Fibroblast of lung (primary cell): ENCODE results near the gene KLK8. TPM values are rescaled to one million over a fixed set of nuclear protein-coding genes. Genes with fewer than 3 reads are reported as not detected.

Source experiments
- DNase-seq, 2 donors: peaks; one replicate each; pipeline versions ENCODE4 v3.0.0 to v3.0.0-alpha.2; 2010; ENCODE audit warnings: low read depth in 2 of 2
- H2AFZ ChIP-seq: 2 replicates; pipeline ENCODE4 v1.5.1; 2012; ENCODE audit warnings: low read length, control low read depth, inconsistent platforms
- H3K27ac ChIP-seq: 2 replicates; pipeline ENCODE4 v1.5.1; 2011; ENCODE audit warnings: low read length, control low read depth; ENCODE audit not compliant: insufficient read depth
- H3K27me3 ChIP-seq: 2 replicates; pipeline ENCODE4 v1.5.1; 2011; ENCODE audit warnings: mild to moderate bottlenecking, low read length; ENCODE audit not compliant: control insufficient read depth, insufficient read depth
- H3K36me3 ChIP-seq: 2 replicates; pipeline ENCODE4 v1.5.1; 2011; ENCODE audit warnings: low read length; ENCODE audit not compliant: control insufficient read depth, insufficient read depth
- H3K4me1 ChIP-seq: 2 replicates; pipeline ENCODE4 v1.5.1; 2011; ENCODE audit warnings: low read length; ENCODE audit not compliant: control insufficient read depth, insufficient read depth; ENCODE audit errors: extremely low read depth
- H3K4me2 ChIP-seq: 2 replicates; pipeline ENCODE4 v1.5.1; 2011; ENCODE audit warnings: low read length, control low read depth; ENCODE audit not compliant: insufficient read depth; ENCODE audit errors: extremely low read depth
- H3K4me3 ChIP-seq, 4 experiments: fragments of 200-600 bp in 1 of 4; sonication (generic) in 1 of 4; replicated peaks in 1 of 4; 2 replicates each; pipeline ENCODE4 v1.5.1; 2011 to 2016; ENCODE audit warnings: low read length in 4 of 4, low read depth in 3 of 4, mild to moderate bottlenecking in 3 of 4, control low read depth in 2 of 4, inconsistent platforms in 1 of 4, mixed read lengths in 1 of 4; ENCODE audit not compliant: insufficient read depth in 1 of 4; ENCODE audit errors: control extremely low read depth in 1 of 4
- H3K79me2 ChIP-seq: 2 replicates; pipeline ENCODE4 v1.5.1; 2012; ENCODE audit warnings: mild to moderate bottlenecking, low read length, inconsistent platforms; ENCODE audit not compliant: control insufficient read depth, insufficient read depth
- H3K9ac ChIP-seq: 2 replicates; pipeline ENCODE4 v1.5.1; 2011; ENCODE audit warnings: mild to moderate bottlenecking, low read length, control low read depth; ENCODE audit not compliant: insufficient read depth
- H3K9me3 ChIP-seq: 2 replicates; pipeline ENCODE4 v1.5.1; 2012; ENCODE audit warnings: low read depth, low read length; ENCODE audit not compliant: control insufficient read depth, insufficient read depth
- H4K20me1 ChIP-seq: 2 replicates; pipeline ENCODE4 v1.5.1; 2011; ENCODE audit warnings: low read length; ENCODE audit not compliant: control insufficient read depth, insufficient read depth; ENCODE audit errors: extremely low read depth
- CTCF ChIP-seq, 2 donors: IDR thresholded peaks in 1 of 2; conservative IDR thresholded peaks in 1 of 2; 1 replicate in 1 of 2; 2 replicates in 1 of 2; pipeline ENCODE4 v1.5.1; 2011 to 2012; ENCODE audit warnings: low read length in 2 of 2, control low read depth in 1 of 2, inconsistent platforms in 1 of 2, low read depth in 1 of 2, mild to moderate bottlenecking in 1 of 2
- EZH2 ChIP-seq: IDR thresholded peaks from 2 replicates; pipeline ENCODE4 v1.5.1; 2012; ENCODE audit warnings: low read length, control low read depth, mild to moderate bottlenecking; ENCODE audit errors: missing control alignments
- polyA plus RNA-seq, 2 donors: library from polyadenylated mRNA; depleted of rRNA in 1 of 2; stranded (reverse) in 1 of 2; unstranded in 1 of 2; fragments of >200 nt; gene quantifications; 2 replicates each; pipeline ENCODE4 v1.2.1, GENCODE V29; 2011 to 2012; ENCODE audit warnings: missing spikeins in 1 of 2
- total RNA-seq: library from RNA; depleted of rRNA; stranded (reverse); fragments of >200 nt; gene quantifications from 2 replicates; pipeline ENCODE4 v1.2.1, GENCODE V29; 2014

Gene KLK8
- total and polyA plus RNA-seq, 2 donors (not counting 1 experiment from before 2014, with no cell fraction given), result not detected

DNA sequence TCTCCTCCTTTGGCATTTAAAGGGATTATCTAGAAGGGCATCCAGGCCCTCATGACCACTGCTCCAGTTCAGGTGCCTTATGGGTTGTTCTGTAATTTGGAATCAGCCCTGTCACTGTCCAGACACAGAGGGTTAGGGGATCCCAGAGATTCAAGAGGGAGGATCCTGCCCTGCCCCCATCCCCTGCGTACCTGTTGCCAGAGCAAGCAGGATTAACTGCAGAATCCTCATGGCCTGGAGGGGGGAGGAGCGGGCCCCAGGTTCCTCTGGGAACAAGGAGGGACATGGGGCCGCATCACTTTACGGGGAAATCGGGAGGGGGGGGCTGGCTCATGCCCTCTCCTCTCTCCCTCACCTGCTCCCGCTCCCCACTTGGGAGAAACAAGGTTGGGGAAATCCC, 24.0 kb upstream of the KLK8 start:
- H3K27me3 ChIP-seq, result no peaks in the 10 kb centered on the region
- no peaks in the 10 kb centered on the region for H3K36me3 ChIP-seq
- no peak overlapping the region for H3K4me3 ChIP-seq
- no peaks in the 10 kb centered on the region for H3K79me2 ChIP-seq
- H3K4me1 ChIP-seq, result no peaks in the 10 kb centered on the region
- H4K20me1 ChIP-seq, result no peaks in the 10 kb centered on the region
- H2AFZ ChIP-seq, result no peak overlapping the region
- H3K27ac ChIP-seq, result no peak overlapping the region
- H3K9ac ChIP-seq, result no peak overlapping the region
- no peak for TF ChIP-seq CTCF (conservative IDR thresholded peaks at IDR 0.05 in 1 of 2, IDR thresholded peaks at IDR 0.05 in 1 of 2; ENCODE audit: low read depth in 1 of 2, low read length in 2 of 2)
- DNase-seq, result no peak
- no peaks in the 10 kb centered on the region for H3K9me3 ChIP-seq
- no peak overlapping the region for H3K4me2 ChIP-seq

GRCh38 chr19:51024924-51025323, 23.5 kb upstream of the KLK8 start:
- no peak overlapping the region for H3K27ac ChIP-seq
- no peak overlapping the region for H3K9ac ChIP-seq
- no peak for DNase-seq
- H3K4me3 ChIP-seq, result no peak overlapping the region
- no peak for TF ChIP-seq CTCF (conservative IDR thresholded peaks at IDR 0.05 in 1 of 2, IDR thresholded peaks at IDR 0.05 in 1 of 2; ENCODE audit: low read depth in 1 of 2, low read length in 2 of 2)
- no peak for TF ChIP-seq EZH2
- no peak overlapping the region for H2AFZ ChIP-seq
- no peaks in the 10 kb centered on the region for H3K27me3 ChIP-seq
- H3K36me3 ChIP-seq, result no peaks in the 10 kb centered on the region
- H3K4me1 ChIP-seq, result no peaks in the 10 kb centered on the region
- no peaks in the 10 kb centered on the region for H3K79me2 ChIP-seq
- no peaks in the 10 kb centered on the region for H3K9me3 ChIP-seq
- no peaks in the 10 kb centered on the region for H4K20me1 ChIP-seq
- no peak overlapping the region for H3K4me2 ChIP-seq

GRCh38 chr19:51023946-51024345, 22.5 kb upstream of the KLK8 start:
- Histone ChIP-seq H3K4me3 (no peak overlapping the region), H3K27ac (no peak overlapping the region), H3K79me2 (no peaks in the 10 kb centered on the region), H3K4me2 (no peak overlapping the region), H4K20me1 (no peaks in the 10 kb centered on the region), H2AFZ (no peak overlapping the region), H3K27me3 (no peaks in the 10 kb centered on the region), H3K4me1 (no peaks in the 10 kb centered on the region), H3K36me3 (no peaks in the 10 kb centered on the region), H3K9ac (no peak overlapping the region), H3K9me3 (no peaks in the 10 kb centered on the region)
- no peak for DNase-seq
- TF ChIP-seq CTCF (conservative IDR thresholded peaks at IDR 0.05 in 1 of 2, IDR thresholded peaks at IDR 0.05 in 1 of 2; ENCODE audit: low read depth in 1 of 2, low read length in 2 of 2) (no peak), EZH2 (no peak)
